Amygdala (tissue), 56 donors: Measurements from ENCODE around the gene STX16.

Experiments used
- DNase-seq, 56 donors: peaks; one replicate each; lab custom pipeline; 2025; lab: John Stamatoyannopoulos, UW

The STX16 gene

GRCh38 chr20:58650181-58650775, 805 bp upstream of the STX16 start:
- peak in 10 of 56 donors; percentile 22 to 72 (median 51) for DNase-seq

GRCh38 chr20:58651559-58651945, 469 bp downstream of the STX16 start:
- DNase-seq, result peak in 39 of 56 donors; percentile 30 to 86 (median 66)

- peak in 43 of 56 donors; percentile 14 to 63 (median 32) for DNase-seq
These were observed 993 bp downstream of the STX16 start for GRCh38 chr20:58651946-58652605.

- DNase-seq, result no peak
These were observed 1.7 kb downstream of the STX16 start for GRCh38 chr20:58652606-58653294.

- DNase-seq, result no peak
These were observed 3.3 kb downstream of the STX16 start for GRCh38 chr20:58654337-58654736.

GRCh38 chr20:58655328-58656107, 4.4 kb downstream of the STX16 start:
- no peak for DNase-seq

- no peak for DNase-seq
These were observed 5.7 kb downstream of the STX16 start for GRCh38 chr20:58656831-58657230.

- no peak for DNase-seq
These were observed 6.2 kb downstream of the STX16 start for GRCh38 chr20:58657262-58657661.

GRCh38 chr20:58657986-58658385, 6.9 kb downstream of the STX16 start:
- no peak for DNase-seq

GRCh38 chr20:58658760-58659159, 7.7 kb downstream of the STX16 start:
- no peak for DNase-seq

GRCh38 chr20:58659841-58660240, 8.8 kb downstream of the STX16 start:
- DNase-seq, result no peak

- no peak for DNase-seq
These were observed 9.9 kb downstream of the STX16 start for GRCh38 chr20:58660855-58661597.

GRCh38 chr20:58661598-58662473, 10.8 kb downstream of the STX16 start:
- no peak for DNase-seq

- no peak for DNase-seq
These were observed 13.2 kb downstream of the STX16 start for GRCh38 chr20:58664331-58664730.

GRCh38 chr20:58664883-58665282, 13.8 kb downstream of the STX16 start:
- peak in 1 of 56 donors; percentile 12 for DNase-seq

GRCh38 chr20:58665606-58666005, 14.5 kb downstream of the STX16 start:
- DNase-seq, result peak in 1 of 56 donors; percentile 15

- DNase-seq, result no peak
These were observed 15.6 kb downstream of the STX16 start for GRCh38 chr20:58666702-58667101.

GRCh38 chr20:58667975-58668374, 16.9 kb downstream of the STX16 start:
- no peak for DNase-seq

GRCh38 chr20:58668901-58669286, 17.8 kb downstream of the STX16 start:
- no peak for DNase-seq
